ENCODE measurements around the gene ADGRG2.
A peak's percentile ranks its signal among the peaks of the same experiment; 100 is the strongest.

Gene ADGRG2

DNA sequence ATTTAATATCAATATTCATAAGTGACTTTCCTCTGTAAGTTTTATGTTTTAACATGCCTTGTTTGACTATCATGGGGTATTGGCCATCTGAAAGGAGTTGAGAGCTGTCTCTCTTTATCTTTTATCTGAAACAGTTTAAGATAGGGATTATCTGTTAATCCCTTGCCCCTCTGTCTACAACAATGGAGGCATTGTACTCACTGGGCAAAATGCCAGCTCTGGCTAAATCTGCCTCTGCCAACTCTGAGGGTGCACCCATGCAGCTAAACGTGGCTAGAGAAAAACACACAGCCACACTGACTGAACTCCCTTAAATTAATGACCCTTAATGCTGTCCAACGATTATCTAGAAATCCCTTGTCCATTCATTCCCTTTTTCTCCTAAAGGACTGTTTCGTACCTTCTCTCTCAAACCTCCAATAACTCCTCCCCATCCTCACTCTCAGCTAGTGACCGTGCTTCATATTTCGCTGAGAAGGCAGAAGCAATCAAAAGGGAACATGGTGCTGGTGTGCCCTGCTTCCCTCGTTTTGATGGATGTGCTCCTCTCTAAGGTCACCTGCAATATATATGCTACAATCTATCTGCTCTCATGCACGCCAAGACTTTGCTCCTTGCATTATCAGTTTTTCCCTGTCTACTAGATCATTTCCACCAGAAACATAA lies 148.6 kb downstream of the ADGRG2 start:
- ChIA-PET CTCF (interaction anchor here (0.6 to 0.7 kb wide), 2 partner anchors 23 to 561 kb away, joined by 3 read pairs; no protein-coding TSS in a partner anchor), POLR2A (no interaction called here)
- Histone ChIP-seq H3K36me3 (ENCODE audit: control insufficient read depth in 2 of 2, insufficient read depth in 1 of 2, low read length in 2 of 2) (no peaks in the 10 kb centered on the region), H3K4me1 (ENCODE audit: control insufficient read depth, insufficient read depth, low read length) (peaks cover 9% of the 10 kb centered on the region; the same call in 1 of the 2 replicates), H3K9me3 (ENCODE audit: control insufficient read depth, insufficient read depth, low read depth, low read length) (no peaks in the 10 kb centered on the region), H3K27ac (ENCODE audit: extremely low read depth, low read depth, low read length) (peak overlapping the region; percentile 10; the same call in 1 of the 2 replicates), H3K4me3 (ENCODE audit: low read depth, low read length) (no peak overlapping the region)
- TF ChIP-seq ZBTB17 (tag by site-specific recombination; IDR thresholded peaks at IDR 0.05) (peak; percentile 86), SCRT1 (tag by site-specific recombination; IDR thresholded peaks at IDR 0.05; ENCODE audit: borderline replicate concordance) (no peak), ZNF629 (tag by site-specific recombination; IDR thresholded peaks at IDR 0.05) (no peak), ZBTB20 (tag by site-specific recombination; IDR thresholded peaks at IDR 0.05) (no peak), MZF1 (tag by site-specific recombination; IDR thresholded peaks at IDR 0.05; ENCODE audit: borderline replicate concordance) (0 out of 2 replicates have a peak, but pooled peaks have one; percentile 15)
- TF ChIP-seq, protein P1, sequence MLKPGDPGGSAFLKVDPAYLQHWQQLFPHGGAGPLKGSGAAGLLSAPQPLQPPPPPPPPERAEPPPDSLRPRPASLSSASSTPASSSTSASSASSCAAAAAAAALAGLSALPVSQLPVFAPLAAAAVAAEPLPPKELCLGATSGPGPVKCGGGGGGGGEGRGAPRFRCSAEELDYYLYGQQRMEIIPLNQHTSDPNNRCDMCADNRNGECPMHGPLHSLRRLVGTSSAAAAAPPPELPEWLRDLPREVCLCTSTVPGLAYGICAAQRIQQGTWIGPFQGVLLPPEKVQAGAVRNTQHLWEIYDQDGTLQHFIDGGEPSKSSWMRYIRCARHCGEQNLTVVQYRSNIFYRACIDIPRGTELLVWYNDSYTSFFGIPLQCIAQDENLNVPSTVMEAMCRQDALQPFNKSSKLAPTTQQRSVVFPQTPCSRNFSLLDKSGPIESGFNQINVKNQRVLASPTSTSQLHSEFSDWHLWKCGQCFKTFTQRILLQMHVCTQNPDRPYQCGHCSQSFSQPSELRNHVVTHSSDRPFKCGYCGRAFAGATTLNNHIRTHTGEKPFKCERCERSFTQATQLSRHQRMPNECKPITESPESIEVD (tag by site-specific recombination; IDR thresholded peaks at IDR 0.05), result 0 out of 2 replicates have a peak, but pooled peaks have one; percentile 7

DNA sequence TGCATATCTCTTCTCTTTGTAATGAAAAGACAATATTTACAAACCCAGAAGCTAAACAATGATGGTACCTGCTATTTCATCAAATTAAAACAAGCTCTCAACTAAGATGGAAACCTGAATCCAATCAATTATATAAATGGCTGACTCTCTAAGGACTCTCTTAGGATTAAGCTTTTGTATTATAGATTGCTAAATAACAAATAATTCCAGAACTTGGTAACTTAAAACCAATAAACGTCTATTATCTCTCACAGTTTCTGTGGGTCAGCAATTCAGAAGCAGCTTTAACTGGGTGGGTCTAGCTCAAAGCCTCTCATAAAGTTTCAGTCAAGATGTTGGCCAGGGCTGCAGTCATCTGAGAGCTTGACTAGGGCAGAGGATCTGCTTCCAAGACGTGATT lies 150.8 kb downstream of the ADGRG2 start:
- H3K27ac ChIP-seq (ENCODE audit: extremely low read depth, low read depth, low read length), result peak overlapping the region; percentile 32
- no peaks in the 10 kb centered on the region for H3K36me3 ChIP-seq (ENCODE audit: control insufficient read depth in 2 of 2, insufficient read depth in 1 of 2, low read length in 2 of 2)
- ChIA-PET CTCF (interaction anchor here (1.4 kb wide), 1 partner anchor 9 kb away, joined by 3 read pairs; no protein-coding TSS in a partner anchor), POLR2A (interaction anchor here (1.0 kb wide), 1 partner anchor 12 kb away, joined by 3 read pairs; the partner anchor contains the start of gene PHKA2)
- no peak overlapping the region for H3K4me3 ChIP-seq (ENCODE audit: low read depth, low read length)
- no peaks in the 10 kb centered on the region for H3K9me3 ChIP-seq (ENCODE audit: control insufficient read depth, insufficient read depth, low read depth, low read length)
- H3K4me1 ChIP-seq (ENCODE audit: control insufficient read depth, insufficient read depth, low read length), result peaks cover 9% of the 10 kb centered on the region; the same call in 1 of the 2 replicates
- no peak for TF ChIP-seq GFI1B (tag by site-specific recombination; IDR thresholded peaks at IDR 0.05)
- TF ChIP-seq, protein P2, sequence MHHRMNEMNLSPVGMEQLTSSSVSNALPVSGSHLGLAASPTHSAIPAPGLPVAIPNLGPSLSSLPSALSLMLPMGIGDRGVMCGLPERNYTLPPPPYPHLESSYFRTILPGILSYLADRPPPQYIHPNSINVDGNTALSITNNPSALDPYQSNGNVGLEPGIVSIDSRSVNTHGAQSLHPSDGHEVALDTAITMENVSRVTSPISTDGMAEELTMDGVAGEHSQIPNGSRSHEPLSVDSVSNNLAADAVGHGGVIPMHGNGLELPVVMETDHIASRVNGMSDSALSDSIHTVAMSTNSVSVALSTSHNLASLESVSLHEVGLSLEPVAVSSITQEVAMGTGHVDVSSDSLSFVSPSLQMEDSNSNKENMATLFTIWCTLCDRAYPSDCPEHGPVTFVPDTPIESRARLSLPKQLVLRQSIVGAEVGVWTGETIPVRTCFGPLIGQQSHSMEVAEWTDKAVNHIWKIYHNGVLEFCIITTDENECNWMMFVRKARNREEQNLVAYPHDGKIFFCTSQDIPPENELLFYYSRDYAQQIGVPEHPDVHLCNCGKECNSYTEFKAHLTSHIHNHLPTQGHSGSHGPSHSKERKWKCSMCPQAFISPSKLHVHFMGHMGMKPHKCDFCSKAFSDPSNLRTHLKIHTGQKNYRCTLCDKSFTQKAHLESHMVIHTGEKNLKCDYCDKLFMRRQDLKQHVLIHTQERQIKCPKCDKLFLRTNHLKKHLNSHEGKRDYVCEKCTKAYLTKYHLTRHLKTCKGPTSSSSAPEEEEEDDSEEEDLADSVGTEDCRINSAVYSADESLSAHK (tag by site-specific recombination; IDR thresholded peaks at IDR 0.05), result peak; percentile 75
- TF ChIP-seq ZNF664 (tag by site-specific recombination; IDR thresholded peaks at IDR 0.05), result no peak
- TF ChIP-seq, protein P3, sequence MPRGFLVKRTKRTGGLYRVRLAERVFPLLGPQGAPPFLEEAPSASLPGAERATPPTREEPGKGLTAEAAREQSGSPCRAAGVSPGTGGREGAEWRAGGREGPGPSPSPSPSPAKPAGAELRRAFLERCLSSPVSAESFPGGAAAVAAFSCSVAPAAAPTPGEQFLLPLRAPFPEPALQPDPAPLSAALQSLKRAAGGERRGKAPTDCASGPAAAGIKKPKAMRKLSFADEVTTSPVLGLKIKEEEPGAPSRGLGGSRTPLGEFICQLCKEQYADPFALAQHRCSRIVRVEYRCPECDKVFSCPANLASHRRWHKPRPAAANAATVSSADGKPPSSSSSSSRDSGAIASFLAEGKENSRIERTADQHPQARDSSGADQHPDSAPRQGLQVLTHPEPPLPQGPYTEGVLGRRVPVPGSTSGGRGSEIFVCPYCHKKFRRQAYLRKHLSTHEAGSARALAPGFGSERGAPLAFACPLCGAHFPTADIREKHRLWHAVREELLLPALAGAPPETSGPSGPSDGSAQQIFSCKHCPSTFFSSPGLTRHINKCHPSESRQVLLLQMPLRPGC (tag by site-specific recombination; IDR thresholded peaks at IDR 0.05), result no peak
- TF ChIP-seq ZNF311 (tag by site-specific recombination; IDR thresholded peaks at IDR 0.05; ENCODE audit: borderline replicate concordance), result no peak
- TF ChIP-seq, protein P4, sequence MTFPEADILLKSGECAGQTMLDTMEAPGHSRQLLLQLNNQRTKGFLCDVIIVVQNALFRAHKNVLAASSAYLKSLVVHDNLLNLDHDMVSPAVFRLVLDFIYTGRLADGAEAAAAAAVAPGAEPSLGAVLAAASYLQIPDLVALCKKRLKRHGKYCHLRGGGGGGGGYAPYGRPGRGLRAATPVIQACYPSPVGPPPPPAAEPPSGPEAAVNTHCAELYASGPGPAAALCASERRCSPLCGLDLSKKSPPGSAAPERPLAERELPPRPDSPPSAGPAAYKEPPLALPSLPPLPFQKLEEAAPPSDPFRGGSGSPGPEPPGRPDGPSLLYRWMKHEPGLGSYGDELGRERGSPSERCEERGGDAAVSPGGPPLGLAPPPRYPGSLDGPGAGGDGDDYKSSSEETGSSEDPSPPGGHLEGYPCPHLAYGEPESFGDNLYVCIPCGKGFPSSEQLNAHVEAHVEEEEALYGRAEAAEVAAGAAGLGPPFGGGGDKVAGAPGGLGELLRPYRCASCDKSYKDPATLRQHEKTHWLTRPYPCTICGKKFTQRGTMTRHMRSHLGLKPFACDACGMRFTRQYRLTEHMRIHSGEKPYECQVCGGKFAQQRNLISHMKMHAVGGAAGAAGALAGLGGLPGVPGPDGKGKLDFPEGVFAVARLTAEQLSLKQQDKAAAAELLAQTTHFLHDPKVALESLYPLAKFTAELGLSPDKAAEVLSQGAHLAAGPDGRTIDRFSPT (tag by site-specific recombination; IDR thresholded peaks at IDR 0.05), result no peak
- TF ChIP-seq GLIS1 (tag by site-specific recombination; IDR thresholded peaks at IDR 0.05), result no peak
- TF ChIP-seq, protein P5, sequence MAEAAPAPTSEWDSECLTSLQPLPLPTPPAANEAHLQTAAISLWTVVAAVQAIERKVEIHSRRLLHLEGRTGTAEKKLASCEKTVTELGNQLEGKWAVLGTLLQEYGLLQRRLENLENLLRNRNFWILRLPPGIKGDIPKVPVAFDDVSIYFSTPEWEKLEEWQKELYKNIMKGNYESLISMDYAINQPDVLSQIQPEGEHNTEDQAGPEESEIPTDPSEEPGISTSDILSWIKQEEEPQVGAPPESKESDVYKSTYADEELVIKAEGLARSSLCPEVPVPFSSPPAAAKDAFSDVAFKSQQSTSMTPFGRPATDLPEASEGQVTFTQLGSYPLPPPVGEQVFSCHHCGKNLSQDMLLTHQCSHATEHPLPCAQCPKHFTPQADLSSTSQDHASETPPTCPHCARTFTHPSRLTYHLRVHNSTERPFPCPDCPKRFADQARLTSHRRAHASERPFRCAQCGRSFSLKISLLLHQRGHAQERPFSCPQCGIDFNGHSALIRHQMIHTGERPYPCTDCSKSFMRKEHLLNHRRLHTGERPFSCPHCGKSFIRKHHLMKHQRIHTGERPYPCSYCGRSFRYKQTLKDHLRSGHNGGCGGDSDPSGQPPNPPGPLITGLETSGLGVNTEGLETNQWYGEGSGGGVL (tag by site-specific recombination; IDR thresholded peaks at IDR 0.05), result no peak
- peak; percentile 77 for TF ChIP-seq FEZF1 (tag by site-specific recombination; IDR thresholded peaks at IDR 0.05)
- TF ChIP-seq, protein P6, sequence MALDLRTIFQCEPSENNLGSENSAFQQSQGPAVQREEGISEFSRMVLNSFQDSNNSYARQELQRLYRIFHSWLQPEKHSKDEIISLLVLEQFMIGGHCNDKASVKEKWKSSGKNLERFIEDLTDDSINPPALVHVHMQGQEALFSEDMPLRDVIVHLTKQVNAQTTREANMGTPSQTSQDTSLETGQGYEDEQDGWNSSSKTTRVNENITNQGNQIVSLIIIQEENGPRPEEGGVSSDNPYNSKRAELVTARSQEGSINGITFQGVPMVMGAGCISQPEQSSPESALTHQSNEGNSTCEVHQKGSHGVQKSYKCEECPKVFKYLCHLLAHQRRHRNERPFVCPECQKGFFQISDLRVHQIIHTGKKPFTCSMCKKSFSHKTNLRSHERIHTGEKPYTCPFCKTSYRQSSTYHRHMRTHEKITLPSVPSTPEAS (tag by site-specific recombination; IDR thresholded peaks at IDR 0.05), result no peak
- TF ChIP-seq, protein P7, sequence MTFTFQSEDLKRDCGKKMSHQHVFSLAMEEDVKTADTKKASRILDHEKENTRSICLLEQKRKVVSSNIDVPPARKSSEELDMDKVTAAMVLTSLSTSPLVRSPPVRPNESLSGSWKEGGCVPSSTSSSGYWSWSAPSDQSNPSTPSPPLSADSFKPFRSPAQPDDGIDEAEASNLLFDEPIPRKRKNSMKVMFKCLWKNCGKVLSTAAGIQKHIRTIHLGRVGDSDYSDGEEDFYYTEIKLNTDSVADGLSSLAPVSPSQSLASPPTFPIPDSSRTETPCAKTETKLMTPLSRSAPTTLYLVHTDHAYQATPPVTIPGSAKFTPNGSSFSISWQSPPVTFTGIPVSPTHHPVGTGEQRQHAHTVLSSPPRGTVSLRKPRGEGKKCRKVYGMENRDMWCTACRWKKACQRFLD (tag by site-specific recombination; IDR thresholded peaks at IDR 0.05), result no peak
- TF ChIP-seq ZIC2 (tag by site-specific recombination; IDR thresholded peaks at IDR 0.05), result no peak
- TF ChIP-seq OSR2 (tag by site-specific recombination; IDR thresholded peaks at IDR 0.05), result peak; percentile 77
- TF ChIP-seq IKZF3 (tag by site-specific recombination; IDR thresholded peaks at IDR 0.05), result peak; percentile 58; the same call in 1 of the 2 replicates
- TF ChIP-seq ZNF140 (tag by site-specific recombination; IDR thresholded peaks at IDR 0.05), result no peak

All from HEK293 (cell line).